ENCODE data around the gene SWAP70.
"Not testable (repeated sequence)": the region's sequence is repeated elsewhere in the genome, so short reads cannot be mapped to it uniquely, and the experiment has no call there.

Gene SWAP70

DNA sequence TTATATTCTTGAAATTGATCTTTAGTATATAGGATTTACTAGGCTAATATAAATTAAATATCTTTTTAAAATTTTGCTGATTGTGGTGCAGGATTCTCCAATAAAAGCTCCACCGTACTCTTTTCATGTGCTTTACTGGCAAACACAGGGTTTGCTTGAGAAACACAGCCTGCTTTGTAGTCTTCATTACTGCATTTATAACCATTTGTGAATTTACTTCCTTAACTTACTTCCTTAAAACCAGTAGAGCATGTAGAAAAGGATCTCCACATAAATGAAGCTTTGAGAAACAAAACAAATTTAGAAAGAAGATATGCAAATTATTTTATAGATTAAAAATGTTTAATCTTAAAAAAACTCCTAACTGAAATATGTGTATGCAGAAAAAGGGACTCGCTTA lies 28.8 kb downstream of the SWAP70 start:
- DNase-seq (ENCODE audit: low read depth, low spot score), result no peak

DNA sequence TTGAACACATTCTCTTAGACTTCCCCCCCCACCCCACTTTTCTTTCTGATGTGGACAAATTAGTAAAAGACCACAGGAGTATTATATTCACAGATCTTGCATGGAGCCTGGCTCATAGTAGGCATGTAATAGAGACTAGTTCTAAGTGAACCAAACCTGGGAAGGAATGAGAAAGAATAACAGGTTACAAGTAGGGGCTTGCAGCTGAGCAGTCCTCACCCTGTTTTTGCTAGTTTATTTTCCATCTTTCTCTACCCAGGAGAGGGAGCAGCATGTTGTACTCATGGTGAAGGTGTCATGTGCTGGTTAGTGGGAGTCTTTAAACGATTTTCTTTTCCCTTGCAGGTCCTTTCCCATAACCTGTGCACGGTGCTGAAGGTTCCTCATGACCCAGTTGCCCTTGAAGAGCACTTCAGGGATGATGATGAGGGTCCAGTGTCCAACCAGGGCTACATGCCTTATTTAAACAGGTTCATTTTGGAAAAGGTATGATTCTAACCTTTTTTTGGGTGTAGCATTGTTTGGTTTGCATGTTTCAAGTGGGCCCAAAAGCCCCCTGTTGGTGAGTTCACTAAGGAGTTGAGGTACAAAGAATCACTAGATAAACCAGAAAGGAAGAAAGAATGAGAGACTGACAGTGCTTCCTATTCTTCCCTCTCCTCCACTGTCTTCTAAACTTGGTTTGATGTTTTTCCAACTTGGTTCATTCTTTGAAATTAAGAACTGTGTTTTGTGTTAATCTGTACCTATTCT lies 30.1 kb downstream of the SWAP70 start:
- no peak for DNase-seq (ENCODE audit: low read depth, low spot score)

DNA sequence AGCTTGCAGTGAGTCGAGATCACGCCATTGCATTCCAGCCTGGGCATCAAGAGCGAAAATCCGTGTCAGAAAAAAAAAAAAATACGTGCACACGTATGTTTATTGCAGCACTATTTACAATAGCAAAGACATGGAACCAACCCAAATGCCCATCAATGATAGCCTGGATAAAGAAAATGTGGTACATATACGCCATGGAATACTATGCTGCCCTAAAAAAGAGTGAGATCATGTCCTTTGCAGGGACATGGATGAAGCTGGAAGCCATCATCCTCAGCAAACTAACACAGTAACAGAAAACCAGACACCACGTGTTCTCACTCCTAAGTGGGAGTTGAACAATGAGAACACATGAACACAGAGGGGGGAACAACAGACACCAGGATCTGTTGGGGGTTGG lies 31.4 kb downstream of the SWAP70 start:
- DNase-seq (ENCODE audit: low read depth, low spot score), result not testable (repeated sequence)

DNA sequence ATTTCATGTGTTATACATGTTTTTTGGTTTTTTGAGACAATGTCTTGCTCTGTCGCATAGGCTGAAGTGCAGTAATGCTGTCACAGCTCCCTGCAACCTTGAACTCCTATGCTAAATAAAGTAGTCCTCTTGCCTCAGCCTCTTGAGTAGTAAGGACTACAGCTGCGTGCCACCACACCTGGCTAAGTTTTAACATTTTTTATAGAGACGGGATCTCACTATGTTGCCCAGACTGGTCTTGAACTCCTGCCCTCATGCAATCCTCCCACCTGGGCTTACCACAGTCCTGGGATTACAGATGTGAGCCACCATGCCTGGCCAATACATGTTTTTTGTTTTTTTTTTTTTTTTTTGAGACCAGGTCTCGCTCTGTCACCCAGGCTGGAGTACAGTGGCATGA lies 33.9 kb downstream of the SWAP70 start:
- no peak for DNase-seq (ENCODE audit: low read depth, low spot score)

DNA sequence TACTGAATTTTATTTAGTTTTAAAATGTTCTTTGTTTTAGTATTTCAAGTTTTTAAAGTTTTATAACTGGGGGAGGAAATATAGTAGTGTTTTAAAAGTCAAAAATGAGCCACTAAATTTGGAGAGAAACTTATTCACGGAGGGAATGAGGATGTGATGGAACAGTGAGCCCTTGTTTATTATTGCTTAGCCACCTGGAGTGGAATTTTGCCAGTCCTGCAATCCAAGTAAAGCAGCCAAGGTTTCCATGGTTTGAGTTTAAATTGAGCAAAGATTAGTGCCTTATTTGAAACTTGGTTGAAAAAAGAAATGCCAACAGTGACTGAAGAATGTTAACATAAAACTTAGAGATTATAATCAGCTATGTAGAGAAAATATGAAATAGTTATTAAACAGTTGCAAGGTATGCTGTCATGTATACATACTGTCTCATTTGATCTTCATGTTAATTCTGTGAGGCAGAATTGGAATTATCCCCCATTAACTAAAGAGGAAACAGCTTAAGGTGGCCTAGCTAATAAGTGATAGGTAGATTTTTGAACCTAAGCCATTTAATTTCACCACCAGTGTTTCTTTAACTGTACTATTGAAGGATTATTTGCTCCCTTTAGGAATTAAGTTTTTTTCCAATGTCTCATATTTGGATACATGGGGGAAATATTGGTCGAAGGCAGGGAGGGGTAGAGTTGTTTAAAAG lies 36.4 kb downstream of the SWAP70 start:
- no peak for DNase-seq (ENCODE audit: low read depth, low spot score)

DNA sequence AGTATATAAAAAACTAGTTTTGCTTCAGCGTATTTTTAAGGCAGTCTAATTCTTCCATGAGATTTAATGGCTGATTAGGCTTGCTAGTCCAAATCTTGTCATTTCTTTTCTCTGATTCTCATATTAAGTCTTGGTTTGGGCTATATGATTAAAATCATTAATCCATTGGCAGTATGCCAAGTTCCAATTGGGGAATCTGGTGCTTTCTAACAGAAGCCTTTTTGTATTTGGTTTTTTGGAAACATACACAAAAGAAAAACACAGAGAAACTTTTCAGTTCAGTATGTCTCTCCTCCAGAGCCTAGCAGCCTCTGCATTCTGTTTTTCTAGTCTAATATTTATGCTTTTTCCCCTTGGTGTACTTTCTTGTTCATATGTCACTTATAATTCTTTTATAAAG lies 37.9 kb downstream of the SWAP70 start:
- no peak for DNase-seq (ENCODE audit: low read depth, low spot score)

DNA sequence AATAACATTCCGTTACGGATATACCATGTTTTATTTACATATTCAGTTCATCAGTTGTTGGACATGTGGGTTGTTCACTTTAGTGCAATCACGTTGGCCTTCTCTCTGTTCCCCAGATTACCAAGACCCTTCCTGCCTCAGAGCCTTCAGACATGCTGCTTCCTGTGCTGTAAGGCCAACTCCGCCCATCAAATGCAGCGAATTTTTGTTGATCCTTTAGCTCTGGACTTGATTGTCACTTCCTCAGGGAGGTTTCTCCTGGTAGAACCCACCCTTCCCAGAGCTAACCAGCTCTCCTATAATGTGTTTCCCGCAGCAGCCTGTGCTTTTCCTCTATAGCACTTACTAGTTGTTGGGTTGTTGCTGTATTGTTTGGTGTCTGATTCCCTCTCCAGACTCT lies 39.4 kb downstream of the SWAP70 start:
- DNase-seq (ENCODE audit: low read depth, low spot score), result no peak

DNA sequence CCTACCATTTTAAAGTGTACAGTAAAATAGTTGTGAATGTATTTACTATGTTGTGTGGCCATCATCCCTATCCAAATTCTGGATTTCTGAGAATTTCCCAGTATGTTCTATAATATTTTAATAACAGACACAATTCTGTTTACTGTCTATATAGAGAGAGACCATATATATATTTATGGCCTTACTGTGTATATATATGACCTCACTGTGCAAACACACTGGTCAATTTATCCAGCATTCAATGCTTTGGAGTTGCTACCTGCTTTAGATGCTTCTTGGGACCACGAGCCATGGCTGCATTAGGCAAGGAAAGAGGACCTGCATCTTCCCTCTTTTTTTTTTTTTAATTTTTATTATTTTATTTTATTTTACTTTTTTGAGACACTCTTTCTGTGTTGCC lies 40.2 kb downstream of the SWAP70 start:
- DNase-seq (ENCODE audit: low read depth, low spot score), result no peak

DNA sequence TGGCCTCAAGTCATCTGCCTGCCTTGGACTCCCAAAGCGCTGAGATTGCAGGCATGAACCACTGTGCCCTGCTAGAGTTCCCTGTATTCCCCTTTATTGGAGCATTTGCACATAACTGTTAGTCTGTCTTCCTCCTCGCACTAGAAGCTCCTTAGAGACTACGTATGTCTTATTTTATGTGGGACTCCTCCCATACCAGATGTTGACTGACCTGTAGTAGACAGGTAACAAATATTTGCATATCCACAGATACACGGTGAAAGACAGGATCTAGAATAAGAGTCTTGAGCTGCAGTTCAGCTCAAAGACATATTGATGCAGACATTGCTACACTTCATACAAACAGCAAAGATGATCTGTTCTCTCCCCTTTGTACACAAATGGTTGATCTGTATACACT lies 40.7 kb downstream of the SWAP70 start:
- DNase-seq (ENCODE audit: low read depth, low spot score), result no peak

DNA sequence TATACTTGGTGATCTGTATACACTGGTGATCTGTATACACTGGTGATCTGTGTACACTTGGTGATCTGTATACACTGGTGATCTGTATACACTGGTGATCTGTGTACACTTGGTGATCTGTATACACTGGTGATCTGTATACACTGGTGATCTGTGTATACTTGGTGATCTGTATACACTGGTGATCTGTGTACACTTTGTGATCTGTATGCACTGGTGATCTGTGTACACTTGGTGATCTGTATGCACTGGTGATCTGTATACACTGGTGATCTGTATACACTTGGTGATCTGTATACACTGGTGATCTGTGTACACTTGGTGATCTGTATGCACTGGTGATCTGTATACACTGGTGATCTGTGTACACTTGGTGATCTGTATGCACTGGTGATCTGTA lies 41.5 kb downstream of the SWAP70 start:
- DNase-seq (ENCODE audit: low read depth, low spot score), result not testable (repeated sequence)

DNA sequence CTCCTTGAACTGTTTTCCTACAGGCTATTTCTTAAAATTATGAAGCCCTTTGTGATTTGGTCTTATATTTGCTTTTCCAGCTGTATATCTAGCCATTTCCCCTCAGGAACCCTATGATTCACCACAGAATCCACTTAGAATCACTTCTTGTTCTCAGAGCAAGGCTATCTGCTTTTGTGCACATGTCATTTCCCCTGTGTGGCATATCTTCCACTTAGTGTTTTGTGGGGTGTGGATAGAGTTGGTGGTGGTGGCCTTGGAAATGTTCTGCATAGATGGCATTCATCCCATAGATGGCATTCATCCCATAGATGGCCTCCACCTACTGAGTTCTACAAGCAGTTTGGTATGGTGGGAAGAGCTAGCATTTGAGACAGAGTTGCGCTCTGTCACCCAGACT lies 44.7 kb downstream of the SWAP70 start:
- no peak for DNase-seq (ENCODE audit: low read depth, low spot score)

DNA sequence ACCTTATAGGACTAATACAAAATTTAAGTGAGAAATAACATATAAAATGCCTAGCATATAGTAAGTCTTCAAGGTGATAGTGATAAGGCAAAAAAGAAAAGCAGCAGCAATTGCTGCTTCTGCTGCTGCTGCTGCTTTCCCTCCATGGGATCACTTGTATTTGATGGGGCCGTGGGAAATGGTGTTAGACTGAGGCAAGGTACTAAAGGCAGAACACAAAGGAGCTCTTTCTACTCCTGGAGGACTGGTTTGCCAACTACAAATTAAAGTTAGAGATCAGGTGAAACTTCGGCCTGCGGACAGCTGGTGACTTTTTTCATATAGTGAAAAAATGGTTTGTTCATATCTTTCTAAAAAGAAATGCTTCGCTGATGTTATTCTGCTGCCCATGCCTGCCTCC lies 46.3 kb downstream of the SWAP70 start:
- no peak for DNase-seq (ENCODE audit: low read depth, low spot score)

DNA sequence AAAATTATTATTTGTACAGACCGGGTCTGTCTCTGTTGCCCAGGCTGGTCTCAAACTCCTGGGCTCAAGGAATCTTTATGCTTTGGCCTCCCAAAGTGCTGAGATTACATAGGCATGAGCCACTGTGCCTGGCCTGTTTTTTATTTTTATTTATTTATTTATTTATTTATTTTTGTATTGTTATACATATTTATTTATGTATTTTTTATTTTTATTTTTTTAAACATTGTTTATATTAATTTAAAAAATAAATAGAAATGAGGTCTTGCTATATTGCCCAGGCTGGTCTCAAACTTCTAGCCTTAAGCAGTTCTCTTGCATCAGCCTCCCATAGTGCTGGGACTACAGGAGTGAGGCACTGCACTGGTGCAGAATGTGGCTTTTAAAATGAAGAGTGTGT lies 47.0 kb downstream of the SWAP70 start:
- DNase-seq (ENCODE audit: low read depth, low spot score), result no peak

DNA sequence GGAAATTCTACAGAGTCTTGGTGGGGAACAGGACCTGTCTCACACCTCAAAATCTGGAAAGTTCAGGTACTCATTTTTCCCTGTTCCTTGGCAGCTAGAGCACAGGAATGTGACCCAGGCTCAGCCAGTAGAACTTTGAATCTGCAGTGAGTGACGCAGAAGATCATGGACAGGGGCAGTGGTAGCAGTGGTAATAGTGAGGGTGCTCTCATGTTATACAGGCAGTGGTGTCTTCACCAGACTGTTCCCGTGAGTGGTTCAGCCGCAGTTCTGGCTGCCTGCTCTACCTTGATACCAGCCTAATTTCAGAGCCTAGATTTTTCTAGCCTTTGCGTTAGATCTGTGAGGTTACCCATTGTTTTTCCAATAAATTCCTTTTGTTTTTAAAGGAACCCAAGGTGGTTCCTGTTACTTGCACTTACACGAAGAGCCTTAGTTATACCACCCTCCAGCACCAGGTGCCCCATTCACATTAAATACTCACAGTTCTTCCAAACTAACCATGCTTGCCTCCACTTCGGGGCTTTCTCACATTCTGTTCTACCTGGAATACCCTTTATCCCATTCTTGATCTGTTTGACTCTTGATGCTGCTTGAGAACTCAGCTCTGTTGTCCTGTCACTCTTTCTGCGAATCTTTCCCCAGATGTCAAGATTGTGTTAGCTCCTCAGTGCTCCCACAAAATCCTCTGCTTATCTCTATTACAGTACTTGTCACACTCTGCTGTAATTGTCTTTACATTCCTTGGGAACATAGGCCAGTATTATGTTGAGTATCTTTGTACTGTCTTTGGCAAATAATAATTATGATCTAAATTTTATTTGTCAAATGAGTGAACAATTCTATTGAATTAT lies 47.8 kb downstream of the SWAP70 start:
- DNase-seq (ENCODE audit: low read depth, low spot score), result no peak

DNA sequence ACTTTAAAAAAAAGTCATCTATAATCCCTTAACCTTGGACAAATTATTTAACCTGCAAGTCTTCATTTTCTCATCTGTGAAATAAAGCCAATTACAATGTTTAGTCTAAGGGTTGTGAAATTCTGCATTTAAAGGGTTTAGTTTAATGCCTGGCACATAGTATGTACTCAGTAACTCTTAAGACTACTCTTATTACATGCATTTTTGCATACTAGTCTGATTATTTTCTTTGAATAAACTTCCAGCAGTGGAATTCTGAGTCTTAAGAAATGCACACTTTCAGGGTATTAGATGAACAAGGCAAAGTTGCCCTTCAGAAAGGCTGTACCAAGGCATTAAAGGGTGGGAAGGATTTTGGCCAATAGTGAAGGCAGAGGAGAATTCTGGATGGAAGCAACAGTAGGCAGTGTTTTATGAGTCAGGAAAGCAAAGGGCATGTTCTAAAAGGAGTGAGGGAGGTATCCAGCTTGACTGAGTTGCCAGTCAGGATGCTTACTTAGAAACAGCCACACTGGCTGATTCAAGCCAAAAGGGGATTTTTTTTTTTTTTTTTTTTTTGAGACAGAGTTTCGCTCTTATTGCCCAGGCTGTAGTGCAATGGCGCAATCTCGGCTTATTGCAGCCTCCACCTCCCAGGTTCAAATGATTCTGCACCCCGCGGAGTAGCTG lies 50.5 kb downstream of the SWAP70 start:
- no peak for DNase-seq (ENCODE audit: low read depth, low spot score)

DNA sequence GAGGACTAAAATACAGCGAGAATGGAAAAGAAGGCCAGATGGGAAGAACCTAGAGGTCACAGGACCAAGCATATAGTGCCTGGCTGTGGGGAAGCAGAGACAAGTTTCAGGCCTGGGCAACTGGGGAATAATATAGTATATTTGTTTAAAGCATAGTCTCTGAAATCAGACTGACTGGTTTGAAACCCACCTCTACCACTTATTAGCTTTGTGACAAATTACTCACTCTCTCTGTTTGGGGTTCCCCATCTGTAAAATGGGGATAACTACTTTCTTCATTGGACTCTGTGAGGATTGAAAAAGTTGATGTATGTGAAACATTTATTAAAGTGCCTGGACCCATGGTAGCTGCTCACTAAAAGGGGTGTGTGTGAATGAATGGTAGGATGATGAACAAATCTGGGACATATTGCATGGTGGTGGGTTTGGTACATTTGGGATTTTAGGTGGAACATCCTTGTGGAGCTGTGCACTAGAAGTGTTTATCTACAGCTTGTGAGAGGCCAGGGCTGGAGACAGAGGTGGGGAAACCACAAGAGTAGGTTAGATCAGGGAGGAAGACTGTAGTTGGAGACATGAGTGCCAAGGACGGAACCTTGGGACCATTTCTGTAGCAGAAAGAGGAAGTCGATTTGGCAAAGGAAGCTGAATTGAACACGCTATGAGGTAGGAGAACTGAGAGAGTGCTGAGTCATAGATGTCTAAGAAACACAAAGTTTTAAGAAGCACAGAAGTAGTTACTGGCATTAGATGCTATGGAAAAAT lies 52.6 kb downstream of the SWAP70 start:
- DNase-seq (ENCODE audit: low read depth, low spot score), result no peak

DNA sequence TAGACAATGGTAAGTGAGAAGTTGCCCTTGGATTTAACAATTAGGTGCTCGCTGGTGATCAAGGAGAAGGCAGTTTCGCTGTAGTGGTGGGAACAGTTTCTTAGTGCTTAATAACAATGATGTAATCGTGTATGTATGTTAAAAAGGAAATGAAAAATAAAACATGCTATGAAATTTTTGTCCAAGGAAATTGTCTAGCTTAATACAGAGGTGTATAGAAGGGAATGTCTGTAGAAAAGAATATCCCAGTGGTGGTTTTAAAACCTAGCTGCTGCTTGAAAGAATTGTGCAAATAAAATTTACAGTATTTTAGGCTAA lies 53.1 kb downstream of the SWAP70 start:
- DNase-seq (ENCODE audit: low read depth, low spot score), result no peak

DNA sequence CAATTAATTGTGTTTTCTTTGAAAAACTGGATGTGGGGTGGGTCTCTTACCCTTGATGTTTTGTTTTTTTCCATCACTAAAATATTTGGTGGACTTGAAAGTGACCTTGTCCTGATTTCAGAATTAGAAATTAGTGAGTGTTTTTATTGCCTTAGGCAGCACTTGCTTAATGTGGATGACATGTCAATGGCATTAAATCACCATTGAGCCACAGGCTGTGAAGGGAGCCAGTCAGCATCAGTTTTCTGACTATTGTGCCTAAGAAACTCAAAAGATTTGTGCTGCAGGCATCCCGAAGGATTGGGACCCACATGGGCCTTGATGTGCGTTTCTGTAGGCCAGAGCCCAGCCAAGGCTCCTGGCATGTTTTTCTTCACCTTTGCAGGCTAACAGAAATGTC lies 53.8 kb downstream of the SWAP70 start:
- DNase-seq (ENCODE audit: low read depth, low spot score), result no peak

DNA sequence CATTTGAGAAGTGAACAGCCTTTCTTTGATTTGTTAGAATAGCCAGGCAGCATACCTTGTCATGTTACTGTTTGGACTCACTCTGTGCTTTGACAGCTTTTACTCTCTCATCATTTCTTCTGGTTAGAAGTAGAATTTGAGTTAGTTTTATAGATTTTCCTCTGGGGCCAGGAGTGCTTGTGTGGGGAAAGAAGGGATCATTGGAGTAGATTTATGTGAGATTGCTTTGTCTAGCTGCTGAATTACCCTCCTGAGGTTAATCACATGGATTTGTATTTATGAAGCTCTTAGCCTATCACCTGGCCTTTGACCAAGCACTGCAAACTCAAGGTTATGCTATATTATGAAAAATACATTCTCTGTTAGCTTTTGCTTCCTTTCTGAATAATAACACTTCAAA lies 54.3 kb downstream of the SWAP70 start:
- DNase-seq (ENCODE audit: low read depth, low spot score), result no peak

DNA sequence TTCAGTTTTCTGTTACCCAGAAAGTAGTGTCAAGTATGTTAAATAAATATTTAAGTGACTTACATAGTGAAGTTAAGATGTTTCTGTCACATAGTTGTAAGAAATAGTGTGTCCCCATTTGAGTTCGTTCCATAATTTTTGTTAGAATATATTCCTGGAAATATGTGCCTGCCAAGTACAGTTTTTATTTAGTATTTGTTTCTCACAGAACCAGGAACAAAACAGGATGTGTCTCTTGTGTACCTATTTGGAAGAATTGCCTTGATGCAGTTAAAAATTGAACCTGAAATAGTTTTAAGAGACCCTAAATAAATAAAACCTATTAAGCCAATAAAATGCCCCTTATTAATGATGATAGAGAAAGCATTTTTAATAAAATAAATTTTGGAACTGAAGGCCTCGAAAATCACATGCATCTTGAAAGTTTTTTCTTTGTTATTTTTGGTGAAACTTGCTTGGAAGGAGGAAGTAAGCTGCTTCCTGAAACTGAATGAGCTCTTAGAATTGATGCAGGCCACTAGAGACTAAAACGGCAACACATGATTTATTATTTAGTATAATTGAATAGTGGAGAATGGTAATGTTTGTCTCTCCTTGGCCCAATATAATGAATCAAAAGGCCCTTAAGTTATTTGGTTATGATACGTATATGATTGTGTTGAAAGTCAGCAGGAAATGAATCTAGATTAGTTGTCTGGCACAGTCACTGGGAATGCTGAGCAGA lies 55.9 kb downstream of the SWAP70 start:
- DNase-seq (ENCODE audit: low read depth, low spot score), result no peak

DNA sequence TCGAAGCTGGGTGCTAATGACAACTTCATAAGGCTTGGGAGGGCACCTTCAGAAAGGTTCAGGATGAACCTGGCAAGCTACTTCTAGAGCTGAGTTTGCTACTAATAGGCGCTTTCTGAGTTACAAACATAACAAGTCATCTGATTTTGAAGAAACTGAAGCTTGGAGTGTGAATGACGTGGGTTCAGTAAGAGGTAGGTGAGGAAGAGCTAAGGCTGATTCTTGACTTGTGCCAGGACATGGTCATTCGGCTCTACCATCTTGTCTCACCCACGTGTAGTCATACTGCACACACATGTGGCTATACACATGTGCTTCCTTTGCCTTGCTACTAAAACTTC lies 56.4 kb downstream of the SWAP70 start:
- DNase-seq (ENCODE audit: low read depth, low spot score), result no peak

Measured in activated naive CD8-positive, alpha-beta T cell treated with anti-CD3 and anti-CD28 coated beads, Interleukin-2, amount 50 U/mL, for 16 hours (primary cell).